ENCODE results near the gene SLC1A3. TPM values are rescaled to one million over a fixed set of nuclear protein-coding genes. Genes with fewer than 3 reads are reported as not detected.

Gene SLC1A3
- total RNA-seq, 2 donors from 2014 or later: 10.5 to 12.7 TPM

- 59% methylated on average over 10 of the region's 10 CpGs for WGBS
- TF ChIP-seq POLR2A (IDR thresholded peaks at IDR 0.05) (no peak), POLR2AphosphoS5 (IDR thresholded peaks at IDR 0.05) (no peak), CTCF (IDR thresholded peaks at IDR 0.05) (no peak)
- no peaks in the 10 kb centered on the region for H3K36me3 ChIP-seq
- H3K27ac ChIP-seq: no peak overlapping the region
- H3K27me3 ChIP-seq (replicated peaks; ENCODE audit: insufficient read depth): no peaks in the 10 kb centered on the region
- DNase-seq (ENCODE audit: low spot score): no peak
- intact Hi-C loops (cut with DNase I): no loop called here
- no peaks in the 10 kb centered on the region for H3K4me1 ChIP-seq (replicated peaks)
- H3K9me3 ChIP-seq: no peaks in the 10 kb centered on the region
- H3K4me3 ChIP-seq: peak overlapping the region in 1 of 2 donors; percentile 38
Measured at GRCh38 chr5:36607838-36608783, 1.7 kb downstream of the SLC1A3 start.

DNA sequence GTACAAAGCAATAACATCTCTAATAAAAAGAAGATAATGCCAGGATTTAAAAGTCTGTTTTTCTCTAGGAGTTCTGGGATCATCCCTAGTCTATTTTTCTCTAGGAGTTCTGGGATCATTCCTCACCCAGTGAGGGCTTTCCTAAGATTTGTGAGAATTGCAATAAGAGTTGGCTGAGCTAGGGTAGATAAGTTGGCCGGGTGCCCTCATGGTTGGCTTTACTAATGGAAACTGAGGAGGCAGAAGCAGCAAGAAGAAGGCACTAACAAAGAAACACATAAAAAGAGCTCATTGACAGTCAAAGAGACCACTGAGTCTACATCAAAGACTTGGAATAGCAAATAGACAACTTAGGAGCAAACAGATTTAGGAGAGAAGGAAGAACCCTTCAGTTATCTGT, 4.2 kb downstream of the SLC1A3 start:
- TF ChIP-seq CTCF (IDR thresholded peaks at IDR 0.05) (no peak), POLR2A (IDR thresholded peaks at IDR 0.05) (no peak), POLR2AphosphoS5 (IDR thresholded peaks at IDR 0.05) (no peak)
- DNase-seq (ENCODE audit: low spot score): no peak
- intact Hi-C loops (cut with DNase I): no loop called here
- no peak overlapping the region for H3K4me3 ChIP-seq
- no peaks in the 10 kb centered on the region for H3K4me1 ChIP-seq (replicated peaks)
- no peaks in the 10 kb centered on the region for H3K36me3 ChIP-seq
- no peak overlapping the region for H3K27ac ChIP-seq
- no peaks in the 10 kb centered on the region for H3K27me3 ChIP-seq (replicated peaks; ENCODE audit: insufficient read depth)
- no peaks in the 10 kb centered on the region for H3K9me3 ChIP-seq
- WGBS: 93% methylated on average over 1 of the region's 1 CpG

DNA sequence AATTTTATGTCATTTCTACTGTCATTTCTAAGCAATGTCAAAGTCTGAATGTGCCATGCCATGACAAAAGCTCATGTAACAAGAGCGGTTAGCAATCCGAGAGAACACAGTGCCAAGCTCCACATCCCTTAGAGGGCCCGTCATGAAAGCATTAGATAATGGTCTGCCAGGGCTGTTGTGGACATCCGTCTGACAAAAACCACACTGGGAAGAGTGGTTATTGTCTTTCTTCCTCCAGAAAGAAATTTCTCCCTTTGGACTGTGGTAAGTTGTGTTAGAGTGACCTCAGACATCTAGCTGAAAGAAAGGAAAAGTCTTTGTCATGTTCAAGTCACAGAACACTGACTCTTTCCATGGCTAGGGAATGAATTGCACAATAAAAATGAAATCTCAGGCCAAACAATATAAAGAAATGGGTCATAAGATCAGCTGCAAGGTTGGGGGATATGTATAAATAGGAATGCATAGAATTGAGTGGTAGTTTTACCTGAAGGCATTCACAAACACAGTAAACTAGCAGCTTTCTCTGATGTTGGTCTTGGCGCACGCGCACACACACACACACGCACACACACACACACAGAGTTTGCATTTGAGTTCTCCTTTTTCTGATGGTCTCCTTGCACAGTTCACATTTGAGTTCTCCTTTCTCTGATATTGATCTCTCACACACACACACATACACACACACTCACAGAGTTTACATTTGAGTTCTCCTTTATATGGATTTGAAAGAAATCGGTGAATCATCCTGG, 5.3 kb downstream of the SLC1A3 start:
- no peaks in the 10 kb centered on the region for H3K36me3 ChIP-seq
- no peaks in the 10 kb centered on the region for H3K9me3 ChIP-seq
- no peak overlapping the region for H3K4me3 ChIP-seq
- H3K27me3 ChIP-seq (replicated peaks; ENCODE audit: insufficient read depth): no peaks in the 10 kb centered on the region
- WGBS: 84% methylated on average over 9 of the region's 9 CpGs
- intact Hi-C loops (cut with DNase I): no loop called here
- no peaks in the 10 kb centered on the region for H3K4me1 ChIP-seq (replicated peaks)
- H3K27ac ChIP-seq: no peak overlapping the region
- TF ChIP-seq CTCF (IDR thresholded peaks at IDR 0.05): no peak
- no peak for TF ChIP-seq POLR2A (IDR thresholded peaks at IDR 0.05)
- no peak for TF ChIP-seq POLR2AphosphoS5 (IDR thresholded peaks at IDR 0.05)
- no peak for DNase-seq (ENCODE audit: low spot score)

DNA sequence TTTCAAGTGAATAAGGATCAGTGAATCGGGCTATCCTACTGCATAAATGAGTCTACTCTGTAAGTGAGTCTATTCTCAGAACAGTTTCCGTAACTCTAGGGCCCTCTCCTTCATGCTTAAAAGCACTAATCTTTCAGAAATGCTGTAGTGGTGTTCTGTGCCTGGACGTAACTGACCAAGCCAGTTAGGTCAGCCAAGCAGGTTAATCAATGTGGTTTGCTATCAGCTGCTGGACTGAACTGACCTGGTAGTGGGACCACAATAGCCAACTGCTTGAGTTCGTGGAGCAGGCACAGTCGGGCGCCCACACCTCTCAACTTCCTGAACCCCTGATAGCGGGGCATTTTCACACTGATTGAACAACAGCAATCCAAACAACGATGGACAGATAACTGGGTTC, 6.8 kb downstream of the SLC1A3 start:
- 87% methylated on average over 8 of the region's 8 CpGs for WGBS
- TF ChIP-seq POLR2A (IDR thresholded peaks at IDR 0.05): no peak
- Histone ChIP-seq H3K9me3 (no peaks in the 10 kb centered on the region), H3K4me1 (replicated peaks) (no peaks in the 10 kb centered on the region), H3K27me3 (replicated peaks; ENCODE audit: insufficient read depth) (no peaks in the 10 kb centered on the region), H3K4me3 (no peak overlapping the region), H3K27ac (no peak overlapping the region), H3K36me3 (no peaks in the 10 kb centered on the region)
- intact Hi-C loops (cut with DNase I): no loop called here
- no peak for DNase-seq (ENCODE audit: low spot score)

DNA sequence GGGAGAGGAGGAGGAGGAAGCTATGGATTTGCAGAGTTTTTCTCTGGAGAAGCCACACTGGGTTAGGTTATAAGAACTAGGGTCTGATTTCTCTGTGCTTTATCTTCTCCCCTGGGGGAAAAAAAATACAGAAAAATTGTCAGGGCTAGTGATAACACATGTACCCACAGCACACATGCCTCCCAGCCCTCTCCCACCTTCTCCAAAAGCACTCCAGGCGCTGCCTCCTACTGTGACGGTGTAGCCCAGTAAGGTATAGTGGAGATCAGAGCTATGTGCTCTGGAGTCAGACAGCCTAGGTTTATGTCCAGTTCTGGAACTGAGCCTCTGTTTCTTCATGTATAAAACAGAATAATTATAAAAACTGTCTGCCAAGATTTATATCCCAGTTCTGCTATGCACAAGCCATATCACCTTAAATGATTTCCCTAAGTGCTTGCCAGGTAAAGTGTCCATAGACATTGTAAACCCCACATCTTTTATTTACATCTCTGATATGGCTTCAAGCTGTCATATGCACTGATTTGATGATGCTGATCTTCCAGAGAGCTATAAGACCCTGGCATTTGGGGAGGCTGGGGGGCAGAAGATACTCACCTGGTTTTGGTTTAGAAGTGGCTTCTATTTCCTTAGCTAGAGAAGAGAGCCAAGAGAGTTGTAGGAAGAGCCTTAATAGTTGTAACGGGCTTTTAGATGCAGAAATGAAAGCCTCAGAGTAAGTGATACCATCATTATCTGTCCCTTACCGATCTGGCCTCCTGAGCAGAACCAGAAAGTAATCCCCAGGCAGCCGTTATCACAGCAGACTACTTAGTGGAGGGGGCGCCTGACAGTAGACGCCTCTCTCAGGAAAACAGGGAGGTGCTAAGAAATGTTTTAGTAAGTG, 7.6 kb downstream of the SLC1A3 start:
- Histone ChIP-seq H3K4me3 (no peak overlapping the region), H3K36me3 (no peaks in the 10 kb centered on the region), H3K27me3 (replicated peaks; ENCODE audit: insufficient read depth) (no peaks in the 10 kb centered on the region), H3K9me3 (no peaks in the 10 kb centered on the region), H3K4me1 (replicated peaks) (no peaks in the 10 kb centered on the region), H3K27ac (no peak overlapping the region)
- intact Hi-C loops (cut with DNase I): no loop called here
- WGBS: 75% methylated on average over 7 of the region's 7 CpGs
- no peak for DNase-seq (ENCODE audit: low spot score)
- TF ChIP-seq POLR2AphosphoS5 (IDR thresholded peaks at IDR 0.05) (no peak), CTCF (IDR thresholded peaks at IDR 0.05) (no peak), POLR2A (IDR thresholded peaks at IDR 0.05) (no peak)

Measured in prostate gland (tissue), 2 donors.